ENCODE measurements around the gene GYS2.
A peak's percentile ranks its signal among the peaks of the same experiment; 100 is the strongest.

Gene GYS2

DNA sequence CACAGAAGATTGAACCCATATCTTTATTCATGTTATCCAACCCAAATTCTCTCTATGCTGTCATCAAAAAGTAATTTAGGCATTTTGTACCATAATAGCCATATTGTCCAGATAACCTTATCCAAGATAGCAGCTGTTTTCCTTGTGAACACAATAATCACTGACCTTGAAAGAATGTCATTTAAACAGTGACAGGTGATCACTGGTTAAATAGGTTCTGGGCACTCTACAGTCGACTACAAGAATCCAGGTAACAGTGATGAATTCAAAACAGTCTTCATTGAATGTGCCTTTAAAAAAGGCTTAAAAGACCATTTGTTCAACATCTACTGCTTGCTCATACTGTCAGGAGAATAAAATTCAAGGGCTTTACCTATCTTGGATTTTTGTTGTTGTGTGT, 83.1 kb downstream of the GYS2 start:
- TF ChIP-seq, protein P1, sequence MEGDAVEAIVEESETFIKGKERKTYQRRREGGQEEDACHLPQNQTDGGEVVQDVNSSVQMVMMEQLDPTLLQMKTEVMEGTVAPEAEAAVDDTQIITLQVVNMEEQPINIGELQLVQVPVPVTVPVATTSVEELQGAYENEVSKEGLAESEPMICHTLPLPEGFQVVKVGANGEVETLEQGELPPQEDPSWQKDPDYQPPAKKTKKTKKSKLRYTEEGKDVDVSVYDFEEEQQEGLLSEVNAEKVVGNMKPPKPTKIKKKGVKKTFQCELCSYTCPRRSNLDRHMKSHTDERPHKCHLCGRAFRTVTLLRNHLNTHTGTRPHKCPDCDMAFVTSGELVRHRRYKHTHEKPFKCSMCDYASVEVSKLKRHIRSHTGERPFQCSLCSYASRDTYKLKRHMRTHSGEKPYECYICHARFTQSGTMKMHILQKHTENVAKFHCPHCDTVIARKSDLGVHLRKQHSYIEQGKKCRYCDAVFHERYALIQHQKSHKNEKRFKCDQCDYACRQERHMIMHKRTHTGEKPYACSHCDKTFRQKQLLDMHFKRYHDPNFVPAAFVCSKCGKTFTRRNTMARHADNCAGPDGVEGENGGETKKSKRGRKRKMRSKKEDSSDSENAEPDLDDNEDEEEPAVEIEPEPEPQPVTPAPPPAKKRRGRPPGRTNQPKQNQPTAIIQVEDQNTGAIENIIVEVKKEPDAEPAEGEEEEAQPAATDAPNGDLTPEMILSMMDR (IDR thresholded peaks at IDR 0.05; ENCODE audit: low read length, missing control alignments) = no peak
- no peak for DNase-seq (ENCODE audit: low read depth)
- no peak overlapping the region for H3K4me3 ChIP-seq (replicated peaks; ENCODE audit: low read depth, low read length)

DNA sequence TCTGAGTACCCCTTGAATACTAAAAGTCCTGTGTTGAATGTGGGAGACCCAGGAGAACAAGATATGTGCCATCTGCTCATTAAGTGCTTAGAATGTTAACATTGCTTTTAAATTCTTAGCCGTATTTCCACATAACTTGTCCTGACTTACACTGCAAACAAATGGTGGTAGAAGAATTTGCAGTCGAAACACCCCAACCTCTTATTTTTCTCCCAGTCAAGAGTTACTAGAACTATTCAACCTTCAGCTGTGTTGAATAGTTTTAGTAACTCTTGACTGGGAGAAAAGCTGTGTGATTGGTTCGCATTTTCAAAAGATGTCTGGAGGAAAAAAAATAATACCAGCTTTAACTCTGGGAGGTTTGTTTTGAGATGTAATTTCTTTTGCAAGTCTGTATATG, 86.2 kb downstream of the GYS2 start:
- TF ChIP-seq, protein P1 (IDR thresholded peaks at IDR 0.05; ENCODE audit: low read length, missing control alignments) = no peak
- H3K4me3 ChIP-seq (replicated peaks; ENCODE audit: low read depth, low read length) = no peak overlapping the region
- DNase-seq (ENCODE audit: low read depth) = no peak

- DNase-seq (ENCODE audit: low read depth) = no peak
- H3K4me3 ChIP-seq (replicated peaks; ENCODE audit: low read depth, low read length) = no peak overlapping the region
- TF ChIP-seq, protein P1 (IDR thresholded peaks at IDR 0.05; ENCODE audit: low read length, missing control alignments) = no peak
Measured at GRCh38 chr12:21516281-21516680, 88.4 kb downstream of the GYS2 start.

- H3K4me3 ChIP-seq (replicated peaks; ENCODE audit: low read depth, low read length) = no peak overlapping the region
- TF ChIP-seq, protein P1 (IDR thresholded peaks at IDR 0.05; ENCODE audit: low read length, missing control alignments) = no peak
- DNase-seq (ENCODE audit: low read depth) = no peak
Measured at GRCh38 chr12:21509768-21510167, 94.9 kb downstream of the GYS2 start.

DNA sequence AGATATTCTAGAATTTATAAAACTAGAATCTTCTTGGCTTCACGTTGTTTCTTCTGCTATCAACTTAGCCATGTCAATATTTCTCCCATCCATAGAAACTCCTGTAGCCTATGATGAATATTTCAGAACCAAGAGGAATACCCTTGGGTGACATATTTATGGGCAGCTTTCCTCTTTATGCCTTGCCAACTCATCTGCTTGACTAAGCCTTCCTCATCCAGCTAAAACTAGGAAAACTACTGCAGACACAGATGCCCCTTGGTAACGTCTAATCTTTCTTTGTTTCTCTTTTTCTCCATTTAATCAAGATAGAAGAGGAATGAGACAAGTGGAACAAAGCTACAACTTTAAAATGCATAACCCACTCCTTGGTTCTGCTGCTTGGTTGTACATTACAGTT, 96.8 kb downstream of the GYS2 start:
- H3K4me3 ChIP-seq (replicated peaks; ENCODE audit: low read depth, low read length) = no peak overlapping the region
- DNase-seq (ENCODE audit: low read depth) = no peak
- TF ChIP-seq, protein P1 (IDR thresholded peaks at IDR 0.05; ENCODE audit: low read length, missing control alignments) = no peak

DNA sequence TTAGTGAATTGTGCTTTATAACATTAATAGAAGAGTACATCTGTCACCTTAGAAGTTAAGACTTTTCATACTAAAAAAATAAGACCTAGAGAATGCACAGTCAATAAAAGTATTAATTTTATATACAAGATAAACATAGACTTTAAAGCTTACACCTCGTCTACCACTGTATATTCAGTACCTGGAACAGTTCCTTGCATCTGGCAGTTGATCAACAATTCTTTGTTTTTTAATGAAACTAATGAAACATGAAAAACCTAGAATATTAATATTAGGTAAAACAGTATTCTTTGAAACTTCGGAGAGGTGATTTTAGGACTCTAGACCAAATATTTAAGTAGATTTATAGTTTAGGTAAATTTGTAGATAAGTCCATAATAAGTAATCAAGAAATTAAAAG, 98.8 kb downstream of the GYS2 start:
- TF ChIP-seq, protein P1 (IDR thresholded peaks at IDR 0.05; ENCODE audit: low read length, missing control alignments) = no peak
- no peak overlapping the region for H3K4me3 ChIP-seq (replicated peaks; ENCODE audit: low read depth, low read length)
- DNase-seq (ENCODE audit: low read depth) = peak; percentile 4

DNA sequence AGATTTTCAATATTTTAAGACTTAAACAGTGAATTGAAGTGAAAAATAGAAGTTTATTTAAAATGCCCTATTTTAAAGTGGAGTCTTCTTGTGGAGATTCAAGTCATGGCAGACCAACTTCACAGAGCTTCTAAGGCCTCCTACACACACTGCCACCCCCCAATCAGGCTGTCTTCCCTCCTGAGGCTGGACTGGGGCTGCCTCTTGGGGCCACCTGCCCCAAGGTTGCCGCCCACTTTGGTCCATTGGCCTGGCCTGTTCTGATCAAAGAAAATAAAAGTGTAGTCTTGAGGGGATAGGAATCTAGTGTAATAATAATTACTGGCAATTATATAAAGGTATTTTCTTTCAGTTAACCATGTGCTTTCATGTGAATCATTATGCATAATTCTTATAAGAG, 101.8 kb downstream of the GYS2 start:
- no peak for DNase-seq (ENCODE audit: low read depth)
- peak overlapping the region; percentile 91 for H3K4me3 ChIP-seq (replicated peaks; ENCODE audit: low read depth, low read length)
- TF ChIP-seq, protein P1 (IDR thresholded peaks at IDR 0.05; ENCODE audit: low read length, missing control alignments) = no peak
